AG08396 (cell line): ENCODE data around the gene C14orf180.
A peak's percentile ranks its signal among the peaks of the same experiment; 100 is the strongest.

Experiments used
- DNase-seq: peaks from one replicate; pipeline ENCODE4 v3.0.0; 2012; ENCODE audit warnings: low spot score, mixed read lengths

C14orf180 gene

DNA sequence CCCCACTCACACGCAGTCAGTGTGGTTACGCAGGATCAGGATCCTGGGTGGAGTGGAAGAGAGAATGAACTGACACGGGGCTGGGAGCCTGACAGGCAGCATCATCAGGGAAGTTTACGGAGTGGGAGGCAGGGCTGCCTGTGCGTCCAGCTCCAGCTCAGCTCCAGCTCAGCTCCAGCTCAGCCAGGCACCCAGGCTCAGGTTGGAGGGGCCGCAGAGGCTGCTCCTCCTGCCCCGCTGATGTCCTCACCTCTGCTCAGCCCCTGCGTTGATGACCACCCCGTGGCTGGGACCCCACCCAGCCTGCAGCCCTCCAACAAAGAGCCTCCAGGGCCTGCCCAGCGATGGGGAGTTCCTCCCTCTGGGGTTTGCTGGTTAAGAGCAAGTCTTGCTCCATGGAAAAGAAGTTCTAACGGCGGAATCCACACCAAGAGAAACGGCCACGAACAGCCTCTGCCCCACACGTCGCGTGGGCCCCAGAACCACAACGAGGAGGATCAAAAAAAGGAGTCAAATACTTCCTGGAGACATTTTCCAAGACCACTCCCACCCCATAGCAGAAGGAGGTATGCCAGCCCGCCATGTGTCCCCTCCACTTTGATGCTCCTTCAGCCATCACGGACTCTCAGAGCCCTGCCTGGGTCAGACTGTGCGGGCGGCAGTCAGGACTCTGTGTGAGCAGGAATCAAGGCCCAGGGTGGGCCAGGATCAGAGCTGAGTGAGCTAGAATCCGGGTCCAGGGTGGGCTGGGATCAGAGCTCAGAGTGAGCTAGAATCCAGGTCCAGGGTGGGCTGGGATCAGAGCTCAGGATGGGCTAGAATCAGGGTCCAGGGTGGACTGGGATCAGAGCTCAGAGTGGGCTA lies 17.7 kb upstream of the C14orf180 start:
- no peak for DNase-seq

GRCh38 chr14:104562606-104563005 lies 17.0 kb upstream of the C14orf180 start:
- no peak for DNase-seq

GRCh38 chr14:104563191-104563741 lies 16.3 kb upstream of the C14orf180 start:
- DNase-seq, result no peak

GRCh38 chr14:104563742-104564615 lies 15.6 kb upstream of the C14orf180 start:
- peak; percentile 90 for DNase-seq

DNA sequence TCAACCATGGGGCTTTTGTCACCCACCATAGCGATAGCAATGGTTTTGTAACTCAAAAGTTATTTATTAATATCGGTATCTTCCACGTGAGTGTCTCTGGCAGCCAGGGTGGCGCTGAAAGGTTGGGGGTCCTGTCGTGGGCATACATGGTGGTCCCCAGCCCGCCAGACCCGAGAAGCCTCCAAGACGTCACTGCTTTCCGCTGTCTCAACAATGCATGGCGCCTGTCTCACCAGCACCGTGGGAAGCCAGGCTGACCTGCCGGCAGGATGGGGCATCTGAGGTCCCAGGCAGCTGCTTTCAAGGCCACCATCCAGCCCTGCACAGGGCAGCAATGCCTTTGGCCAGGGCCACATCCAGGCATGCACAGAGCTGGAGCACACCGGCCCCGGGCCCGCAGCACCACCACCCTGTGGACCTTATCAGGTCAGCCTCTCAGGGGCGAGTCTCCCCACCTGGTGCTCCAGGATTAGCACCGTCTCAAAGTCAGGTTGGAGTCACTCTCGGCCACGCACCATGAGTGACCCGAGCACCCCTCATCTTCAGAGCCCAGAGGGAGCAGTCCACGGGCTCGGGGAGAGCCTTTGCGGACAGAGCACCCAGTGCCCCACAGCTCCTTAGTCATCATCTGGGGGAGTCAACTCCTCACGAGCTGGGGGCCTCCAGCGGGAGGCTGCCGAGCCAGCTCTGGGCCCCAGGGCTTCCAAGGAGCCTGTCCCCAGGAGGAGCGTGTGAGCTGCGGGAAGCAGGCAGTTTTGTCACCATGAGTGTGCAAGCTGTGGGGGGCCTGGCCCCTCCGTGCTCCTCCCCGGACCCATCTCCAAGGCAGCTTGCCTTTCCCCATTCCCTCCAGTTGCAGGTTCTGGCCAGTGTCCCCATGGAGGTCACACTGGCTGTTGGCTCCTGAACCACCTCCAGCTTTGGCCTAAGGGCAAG lies 14.6 kb upstream of the C14orf180 start:
- no peak for DNase-seq

GRCh38 chr14:104567141-104567956 lies 12.2 kb upstream of the C14orf180 start:
- no peak for DNase-seq

DNA sequence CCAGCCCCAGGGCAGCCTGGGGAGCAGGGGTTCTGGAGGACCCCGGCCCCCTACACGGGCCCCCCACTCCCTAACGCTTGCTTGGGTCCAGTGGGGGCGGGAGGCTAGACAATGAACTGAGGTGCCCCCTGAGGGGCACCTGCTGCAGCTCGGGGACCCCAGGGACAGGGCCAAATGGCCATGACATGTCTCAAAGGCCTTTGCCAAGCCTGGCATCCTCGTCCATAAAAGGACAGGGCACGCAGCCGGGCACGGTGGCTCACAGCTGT lies 11.7 kb upstream of the C14orf180 start:
- no peak for DNase-seq

GRCh38 chr14:104568620-104569019 lies 10.9 kb upstream of the C14orf180 start:
- no peak for DNase-seq

GRCh38 chr14:104569435-104569834 lies 10.1 kb upstream of the C14orf180 start:
- no peak for DNase-seq

- DNase-seq, result no peak
Observed at GRCh38 chr14:104571246-104571645, 8.3 kb upstream of the C14orf180 start.

- DNase-seq, result no peak
Observed at GRCh38 chr14:104572024-104572626, 7.4 kb upstream of the C14orf180 start.

GRCh38 chr14:104572668-104573067 lies 6.9 kb upstream of the C14orf180 start:
- DNase-seq, result no peak

DNA sequence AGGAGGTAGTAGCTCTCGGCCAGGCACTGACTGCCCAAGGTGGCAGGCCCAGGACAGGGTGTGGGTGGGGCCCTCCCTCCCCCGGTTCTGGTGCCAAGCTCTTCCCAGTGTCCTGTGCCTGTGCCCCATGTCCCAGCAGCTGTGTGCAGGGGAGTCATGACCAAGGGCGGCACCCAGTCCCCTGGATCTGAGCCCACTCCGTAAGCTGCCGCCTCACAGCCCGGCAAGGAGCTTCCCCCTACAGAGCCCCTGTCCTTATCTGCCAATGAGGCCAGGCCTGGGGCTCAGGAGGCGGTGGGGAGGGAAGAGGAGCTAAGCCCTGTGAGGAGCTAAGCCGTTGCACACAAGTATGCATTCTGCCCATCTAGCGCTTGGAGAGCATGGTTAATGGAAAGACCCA lies 5.6 kb upstream of the C14orf180 start:
- DNase-seq, result no peak

DNA sequence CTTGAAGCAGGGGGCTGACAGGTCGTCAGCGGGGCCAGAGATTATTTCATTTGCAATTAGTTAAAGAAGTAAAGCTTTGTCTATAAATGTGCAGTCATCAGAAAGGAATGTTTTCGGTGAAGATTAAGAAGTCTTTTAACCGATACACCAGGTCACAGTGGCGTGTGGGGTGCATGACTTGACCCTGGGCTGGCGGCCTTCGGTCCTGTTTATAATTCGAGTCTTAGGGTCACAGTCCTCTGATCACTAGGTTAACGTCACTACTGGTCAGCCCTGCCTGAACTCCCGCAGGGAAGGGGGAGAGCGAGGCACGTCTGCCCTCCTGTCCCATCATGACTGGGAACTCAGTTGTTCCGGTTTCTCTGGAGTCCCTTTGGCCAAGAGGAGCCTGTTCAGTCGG lies 5.0 kb upstream of the C14orf180 start:
- no peak for DNase-seq

DNA sequence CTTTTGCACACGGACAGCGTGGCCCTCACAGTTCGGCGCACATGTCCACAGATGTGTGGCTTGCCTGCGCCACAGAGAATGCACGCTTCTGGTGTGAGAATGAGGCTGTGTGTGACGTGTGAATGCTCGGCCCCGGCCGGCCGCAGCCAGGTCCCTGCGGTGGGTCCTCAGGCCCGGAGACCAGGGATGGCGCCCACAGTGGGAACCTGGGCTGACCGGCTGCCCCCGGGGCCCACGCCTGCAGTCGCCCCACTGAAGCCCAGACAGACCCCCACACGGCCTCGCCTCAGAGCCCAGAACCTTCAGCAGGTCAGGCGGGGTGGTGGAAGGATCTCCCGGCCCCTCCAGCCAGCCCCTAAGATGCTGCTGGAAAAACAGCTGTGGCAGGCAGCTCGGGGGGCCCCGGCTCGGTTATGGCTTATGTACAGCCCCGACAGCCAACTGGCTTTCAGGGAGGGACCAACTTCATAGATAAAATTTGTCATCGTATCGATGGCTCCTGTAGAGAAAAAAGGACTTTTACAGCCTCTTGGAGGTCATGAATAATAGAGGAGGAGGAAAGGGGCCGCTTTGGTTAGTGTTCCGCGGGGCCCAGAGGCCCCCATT lies 4.5 kb upstream of the C14orf180 start:
- no peak for DNase-seq

- no peak for DNase-seq
Observed at GRCh38 chr14:104576232-104576969, 3.2 kb upstream of the C14orf180 start.

DNA sequence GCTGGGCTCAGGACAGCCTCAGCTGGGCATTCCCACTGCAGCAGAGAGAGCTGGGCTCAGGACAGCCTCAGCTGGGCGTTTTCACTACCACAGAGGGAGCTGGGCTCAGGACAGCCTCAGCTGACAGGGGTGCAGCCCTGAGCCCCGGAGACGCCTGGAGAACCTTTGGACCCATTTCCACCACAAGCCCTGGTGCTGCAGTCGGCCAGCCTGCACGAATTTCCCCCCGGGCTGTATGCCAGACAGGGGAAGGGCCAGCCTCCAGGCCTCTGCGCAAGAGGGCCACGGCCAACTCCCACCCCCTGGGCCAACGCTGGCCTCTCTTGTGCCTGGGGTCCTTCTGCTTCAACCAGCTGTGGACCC lies 2.6 kb upstream of the C14orf180 start:
- DNase-seq, result no peak

GRCh38 chr14:104577426-104577825 lies 2.1 kb upstream of the C14orf180 start:
- DNase-seq, result no peak

GRCh38 chr14:104577847-104578301 lies 1.7 kb upstream of the C14orf180 start:
- DNase-seq, result no peak
